ENCODE measurements around the gene JPT2.
A peak's percentile ranks its signal among the peaks of the same experiment; 100 is the strongest.

The JPT2 gene

GRCh38 chr16:1678500-1679098 lies 520 bp downstream of the JPT2 start (continued):
- no peak for TF ChIP-seq ZNF121 (tag by site-specific recombination; IDR thresholded peaks at IDR 0.05)
- TF ChIP-seq ZNF626 (tag by site-specific recombination; IDR thresholded peaks at IDR 0.05): no peak
- peak; percentile 28; the same call in 1 of the 2 replicates for TF ChIP-seq ZNF843 (tag by site-specific recombination; IDR thresholded peaks at IDR 0.05)
- peak; percentile 86; the same call in 1 of the 2 replicates for TF ChIP-seq EGR2 (tag by site-specific recombination; IDR thresholded peaks at IDR 0.05; ENCODE audit: low read depth)
- no peak for TF ChIP-seq ZFP41 (tag by site-specific recombination; IDR thresholded peaks at IDR 0.05; ENCODE audit: borderline replicate concordance)
- TF ChIP-seq ZBTB10 (tag by site-specific recombination; IDR thresholded peaks at IDR 0.05): no peak
- no peak for TF ChIP-seq ZNF510 (tag by site-specific recombination; IDR thresholded peaks at IDR 0.05; ENCODE audit: insufficient replicate concordance)
- peak; percentile 91 for TF ChIP-seq GLIS1 (tag by site-specific recombination; IDR thresholded peaks at IDR 0.05)
- TF ChIP-seq ZNF335 (tag by site-specific recombination; conservative IDR thresholded peaks at IDR 0.05): peak; percentile 67
- TF ChIP-seq ZSCAN30 (tag by site-specific recombination; IDR thresholded peaks at IDR 0.05): peak; percentile 80
- no peak for TF ChIP-seq ZNF660 (tag by site-specific recombination; IDR thresholded peaks at IDR 0.05)
- TF ChIP-seq ZNF654 (tag by site-specific recombination; IDR thresholded peaks at IDR 0.05; ENCODE audit: low read depth): no peak
- TF ChIP-seq ZSCAN18 (tag by site-specific recombination; IDR thresholded peaks at IDR 0.05): peak; percentile 30; the same call in 1 of the 2 replicates
- peak; percentile 29 for TF ChIP-seq ZBTB17 (tag by site-specific recombination; IDR thresholded peaks at IDR 0.05)
- TF ChIP-seq ZNF362 (tag by site-specific recombination; IDR thresholded peaks at IDR 0.05): no peak
- TF ChIP-seq ZNF558 (tag by site-specific recombination; IDR thresholded peaks at IDR 0.05): no peak
- no peak for TF ChIP-seq ZNF223 (tag by site-specific recombination; IDR thresholded peaks at IDR 0.05)
- TF ChIP-seq ZNF155 (tag by site-specific recombination; IDR thresholded peaks at IDR 0.05): no peak
- TF ChIP-seq ZNF266 (tag by site-specific recombination; IDR thresholded peaks at IDR 0.05; ENCODE audit: low read depth): no peak
- no peak for TF ChIP-seq OSR2 (tag by site-specific recombination; IDR thresholded peaks at IDR 0.05)
- TF ChIP-seq ZNF76 (tag by site-specific recombination; IDR thresholded peaks at IDR 0.05; ENCODE audit: borderline replicate concordance, low read depth): 0 out of 2 replicates have a peak, but pooled peaks have one; percentile 21
- TF ChIP-seq SALL2 (tag by site-specific recombination; IDR thresholded peaks at IDR 0.05; ENCODE audit: borderline replicate concordance): no peak
- no peak for TF ChIP-seq ZNF692 (tag by site-specific recombination; IDR thresholded peaks at IDR 0.05)
- TF ChIP-seq MYNN (tag by site-specific recombination; IDR thresholded peaks at IDR 0.05; ENCODE audit: borderline replicate concordance): no peak
- TF ChIP-seq BCL6B (tag by site-specific recombination; IDR thresholded peaks at IDR 0.05): no peak
- no peak for TF ChIP-seq ZNF175 (tag by site-specific recombination; IDR thresholded peaks at IDR 0.05)
- no peak for TF ChIP-seq ZNF658 (tag by site-specific recombination; IDR thresholded peaks at IDR 0.05)
- no peak for TF ChIP-seq KLF17 (tag by site-specific recombination; IDR thresholded peaks at IDR 0.05)
- TF ChIP-seq ZNF239 (tag by site-specific recombination; IDR thresholded peaks at IDR 0.05): no peak
- no peak for TF ChIP-seq ZFP3 (tag by site-specific recombination; IDR thresholded peaks at IDR 0.05; ENCODE audit: low read depth)
- TF ChIP-seq ZNF404 (tag by site-specific recombination; IDR thresholded peaks at IDR 0.05): no peak
- TF ChIP-seq GLI2 (tag by site-specific recombination; IDR thresholded peaks at IDR 0.05; ENCODE audit: borderline replicate concordance, low read depth): no peak
- no peak for TF ChIP-seq ZBTB1 (tag by site-specific recombination; IDR thresholded peaks at IDR 0.05)
